NCI-H774 (cell line): ENCODE results near the gene CTSW.
A peak's percentile ranks its signal among the peaks of the same experiment; 100 is the strongest.

Source experiments
- DNase-seq: peaks from one replicate; lab custom pipeline; 2025; lab: John Stamatoyannopoulos, UW

CTSW gene

GRCh38 chr11:65856689-65857499 is 22.7 kb upstream of the CTSW start:
- DNase-seq, result peak; percentile 71

GRCh38 chr11:65857500-65857852 is 22.2 kb upstream of the CTSW start:
- no peak for DNase-seq

- DNase-seq, result peak; percentile 98
Observed at GRCh38 chr11:65857853-65858680, 21.6 kb upstream of the CTSW start, which contains the start of gene CFL1. Gene CFL1, minus strand, starts transcription at chr11:65858180. Its CDS starts 81 bp downstream, at chr11:65858099.

- peak; percentile 32 for DNase-seq
Observed at GRCh38 chr11:65858681-65859087, 21.0 kb upstream of the CTSW start.

GRCh38 chr11:65859095-65859811 is 20.4 kb upstream of the CTSW start:
- peak; percentile 96 for DNase-seq

GRCh38 chr11:65859812-65860277 is 19.8 kb upstream of the CTSW start:
- no peak for DNase-seq

- DNase-seq, result peak; percentile 95
Observed at GRCh38 chr11:65860278-65861164, 19.1 kb upstream of the CTSW start, which contains the start of gene MUS81. Gene MUS81, plus strand, starts transcription at chr11:65860433. Its CDS starts 321 bp downstream, at chr11:65860754.

- DNase-seq, result no peak
Observed at GRCh38 chr11:65861165-65861505, 18.5 kb upstream of the CTSW start.

GRCh38 chr11:65861533-65862183 is 18.0 kb upstream of the CTSW start:
- DNase-seq, result no peak

- no peak for DNase-seq
Observed at GRCh38 chr11:65862191-65862735, 17.4 kb upstream of the CTSW start.

GRCh38 chr11:65862941-65863888 is 16.4 kb upstream of the CTSW start:
- no peak for DNase-seq

GRCh38 chr11:65863889-65864705 is 15.5 kb upstream of the CTSW start:
- no peak for DNase-seq

GRCh38 chr11:65864706-65865471 is 14.7 kb upstream of the CTSW start:
- no peak for DNase-seq

GRCh38 chr11:65865550-65866172 is 14.0 kb upstream of the CTSW start:
- no peak for DNase-seq

- no peak for DNase-seq
Observed at GRCh38 chr11:65866509-65867283, 12.9 kb upstream of the CTSW start.
